K562 (cell line): ENCODE data around the gene SOBP. TPM values are rescaled to one million over a fixed set of nuclear protein-coding genes. Genes with fewer than 3 reads are reported as not detected.

Experiments
- ATAC-seq: fragments of 200-7000 bp; cut with Tn5 transposase; 3 replicates; pipeline ENCODE4 v1.9.1; 2020; ENCODE audit warnings: moderate library complexity
- BruUV-seq: library from RNA; stranded (reverse); fragments of 400-500 nt; replicated peaks from 2 replicates; lab custom pipeline; 2021; lab: Mats Ljungman, UMichigan
- CTCF ChIA-PET: fragments of 300-600 bp; formaldehyde crosslinking; extraction: SDS; loops from one replicate; lab custom pipeline; 2021; ENCODE audit warnings: low intra/inter-chr PET ratio; lab: Yijun Ruan, JAX
- POLR2A ChIA-PET: fragments of 300-600, 350-650 bp; sonication (Branson Sonifier 250); formaldehyde crosslinking; extraction: SDS; loops from one replicate; lab custom pipeline; 2021; ENCODE audit warnings: antibody characterized with exemption, inconsistent platforms; lab: Yijun Ruan, JAX
- DNase-seq, 4 experiments: peaks; one replicate each; pipeline versions ENCODE4 v3.0.0 to v3.0.0-alpha.2; 2011 to 2018; ENCODE audit warnings: low spot score in 3 of 4, mixed read lengths in 3 of 4; ENCODE audit errors: extremely low read depth in 1 of 4
- FAIRE-seq: peaks from 2 replicates; lab custom pipeline; 2011; peaks lifted over from hg19 to GRCh38; lab: Jason Lieb, UNC
- H2AFZ ChIP-seq: 2 replicates; pipeline ENCODE4 v1.6.0; 2011; ENCODE audit warnings: low read depth, low read length, control low read depth, inconsistent platforms
- H3K27ac ChIP-seq: fragments of 200-600 bp; 3 replicates; pipeline ENCODE4 v1.8.0; 2011; ENCODE audit warnings: low read depth, mild to moderate bottlenecking, control low read depth, inconsistent platforms, low read length, moderate library complexity, mixed read lengths; ENCODE audit errors: extremely low read depth
- H3K27me3 ChIP-seq, 2 experiments: fragments of 300-600 bp in 1 of 2; 2 replicates in 1 of 2; 3 replicates in 1 of 2; pipeline versions ENCODE4 v1.6.0 to v1.8.0; 2011; ENCODE audit warnings: inconsistent platforms in 2 of 2, low read length in 2 of 2, mild to moderate bottlenecking in 1 of 2, mixed read lengths in 1 of 2, moderate library complexity in 1 of 2; ENCODE audit not compliant: control insufficient read depth in 2 of 2, insufficient read depth in 2 of 2
- H3K36me3 ChIP-seq: fragments of 300-600 bp; 3 replicates; pipeline ENCODE4 v1.8.0; 2011; ENCODE audit warnings: mild to moderate bottlenecking, low read length, inconsistent platforms; ENCODE audit not compliant: control insufficient read depth, insufficient read depth
- H3K4me1 ChIP-seq, 2 experiments: fragments of 200-600 bp in 1 of 2; replicated peaks in 1 of 2; 2 replicates in 1 of 2; 3 replicates in 1 of 2; pipeline versions ENCODE4 v1.5.1 to v1.8.0; 2011; ENCODE audit warnings: inconsistent platforms in 2 of 2, low read length in 2 of 2, mild to moderate bottlenecking in 1 of 2, mixed read lengths in 1 of 2, moderate library complexity in 1 of 2; ENCODE audit not compliant: control insufficient read depth in 2 of 2, insufficient read depth in 2 of 2
- H3K4me2 ChIP-seq: 2 replicates; pipeline ENCODE4 v1.6.1; 2011; ENCODE audit warnings: low read length, control low read depth, inconsistent platforms, mixed read lengths; ENCODE audit not compliant: insufficient read depth
- H3K4me3 ChIP-seq: fragments of 200-600 bp; sonication (generic), shearing (Covaris generic); 2 replicates; pipeline ENCODE4 v1.5.1; 2016; ENCODE audit warnings: control low read depth, inconsistent platforms
- H3K79me2 ChIP-seq: fragments of 200-600 bp; 3 replicates; pipeline ENCODE4 v1.8.0; 2011; ENCODE audit warnings: low read length, inconsistent platforms; ENCODE audit not compliant: control insufficient read depth, insufficient read depth
- H3K9ac ChIP-seq, 2 experiments: 2 replicates each; pipeline versions ENCODE4 v1.6.0 to v1.6.1; 2011; ENCODE audit warnings: low read depth in 2 of 2, low read length in 2 of 2, control low read depth in 1 of 2, inconsistent platforms in 1 of 2, mild to moderate bottlenecking in 1 of 2, mixed read lengths in 1 of 2; ENCODE audit not compliant: insufficient read depth in 1 of 2
- H3K9me1 ChIP-seq: one replicate; pipeline ENCODE4 v1.6.0; 2011; ENCODE audit warnings: inconsistent platforms, mild to moderate bottlenecking, low read length, moderate library complexity; ENCODE audit not compliant: control insufficient read depth, insufficient read depth
- H3K9me3 ChIP-seq: replicated peaks from 2 replicates; pipeline ENCODE4 v1.5.1; 2011; ENCODE audit warnings: low read depth, low read length, inconsistent platforms; ENCODE audit not compliant: control insufficient read depth, insufficient read depth
- H4K20me1 ChIP-seq: replicated peaks from 2 replicates; pipeline ENCODE4 v1.6.1; 2011; ENCODE audit warnings: low read length, inconsistent platforms, mixed read lengths; ENCODE audit not compliant: control insufficient read depth, insufficient read depth
- CBFA2T2 ChIP-seq: fragments of 450-650 bp; conservative IDR thresholded peaks from 2 replicates; pipeline ENCODE4 v1.6.1; 2017; ENCODE audit warnings: mild to moderate bottlenecking
- FOXK2 ChIP-seq, 2 experiments: fragments of 450-650 bp; IDR thresholded peaks in 1 of 2; conservative IDR thresholded peaks in 1 of 2; 2 replicates each; pipeline ENCODE4 v1.6.1; 2016; ENCODE audit warnings: low read depth in 2 of 2, mild to moderate bottlenecking in 1 of 2
- GATAD2A ChIP-seq: fragments of 450-650 bp; IDR thresholded peaks from 2 replicates; pipeline ENCODE4 v1.6.1; 2017
- HLTF ChIP-seq: fragments of 450-650 bp; IDR thresholded peaks from 2 replicates; pipeline ENCODE4 v1.6.1; 2016
- RFX7 ChIP-seq: fragments of 250-450 bp; sonication (Bioruptor Pico); IDR thresholded peaks from 2 replicates; pipeline ENCODE4 v1.5.1; 2021; ENCODE audit warnings: mild to moderate bottlenecking
- SNRNP70 ChIP-seq: fragments of 200-400 bp; formaldehyde crosslinking; optimal IDR thresholded peaks from 2 replicates; pipeline ENCODE3; 2017; ENCODE audit warnings: low read depth, low read length
- ZNF146 ChIP-seq: IDR thresholded peaks from one replicate; pipeline ENCODE4 v1.6.1; 2018; ENCODE audit warnings: missing compliant biosample characterization; ENCODE audit not compliant: unreplicated experiment
- ZNF589 ChIP-seq: fragments of 200-800 bp; sonication (Bioruptor generic); IDR thresholded peaks from 2 replicates; pipeline ENCODE4 v1.6.1; 2016; ENCODE audit warnings: low read depth, missing genetic modification characterization, missing compliant biosample characterization
- WGBS: fragments of 100-300 bp; shearing (Covaris generic); methylation state at CpG from one replicate; pipeline ENCODE4 v1.1.6; 2016; ENCODE audit warnings: low coverage, mixed read lengths; ENCODE audit not compliant: insufficient coverage; ENCODE audit errors: missing lambda C conversion rate; 5-methylcytosine and 5-hydroxymethylcytosine counted together
- in situ Hi-C: fragments of 300-500 bp; cut with MboI; formaldehyde crosslinking; loops from 4 replicates; pipeline ENCODE4 v1.15.0; 2018; ENCODE audit warnings: inconsistent platforms, mixed read lengths
- intact Hi-C: fragments of 100-400 bp; cut with micrococcal nuclease; formaldehyde crosslinking; loops from 2 replicates; pipeline ENCODE4 v1.14.2; 2022
- polyA plus RNA-seq, 8 experiments: library from polyadenylated mRNA; depleted of rRNA in 4 of 8; stranded (reverse) in 5 of 8; unstranded in 3 of 8; fragments of >200 nt; fragmentation: Nextera tagmentation in 2 of 8; fragmentation: Illumina TruSeq in 1 of 8; extraction: Ambion mirVana in 2 of 8; extraction: Trizol in 1 of 8; gene quantifications; 2 replicates each; pipeline versions ENCODE4 v1.2.1 to v1.2.3, GENCODE V29; 2011 to 2014; ENCODE audit warnings: inconsistent platforms in 1 of 8, missing spikeins in 1 of 8
- total RNA-seq, 7 experiments: library from RNA; depleted of rRNA in 6 of 7; stranded (reverse); fragments of >200 nt in 6 of 7; fragmentation: Illumina TruSeq in 2 of 7; extraction: Trizol in 2 of 7; gene quantifications; 2 replicates each; pipeline versions ENCODE4 v1.2.1 to v1.2.3, GENCODE V29; 2011 to 2021; ENCODE audit warnings: low replicate concordance in 1 of 7
- TF ChIP-seq, protein P1 (sequence below): fragments of 450-650 bp; IDR thresholded peaks from 2 replicates; pipeline ENCODE4 v1.7.1; 2018; ENCODE audit warnings: mild to moderate bottlenecking, low read depth; ENCODE audit not compliant: partially characterized antibody

The SOBP gene
- total and polyA plus RNA-seq, 9 of the 15 experiments (the other 6 are each of a cell fraction or from before 2014, with no cell fraction given) = 0.16 TPM; not detected in 8

DNA sequence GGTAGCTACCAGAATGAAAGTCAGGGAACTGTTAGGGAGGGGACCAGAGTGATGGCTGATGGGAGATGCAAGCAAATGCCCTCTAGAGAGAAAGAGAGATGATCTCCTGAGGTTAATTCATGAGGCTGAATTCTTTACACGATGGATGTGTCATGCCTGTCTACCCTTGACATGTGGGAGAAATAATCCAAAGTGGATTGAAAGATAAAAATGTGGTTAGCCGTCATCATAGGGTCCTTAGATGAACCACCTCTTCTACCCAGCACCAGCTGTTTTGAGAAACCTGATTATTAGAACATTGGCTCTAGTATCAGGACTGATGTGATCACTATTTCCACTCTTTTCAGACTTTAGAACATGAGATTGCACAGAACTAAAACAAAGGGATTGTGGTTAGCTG lies 53.6 kb downstream of the SOBP start:
- TF ChIP-seq GATAD2A = no peak
- TF ChIP-seq HLTF = no peak
- Histone ChIP-seq H3K9me3 (no peaks in the 10 kb centered on the region), H3K27ac (no peak overlapping the region), H3K9me1 (no peaks in the 10 kb centered on the region), H3K36me3 (no peaks in the 10 kb centered on the region), H3K79me2 (no peaks in the 10 kb centered on the region), H2AFZ (no peak overlapping the region), H3K4me2 (no peak overlapping the region), H3K4me3 (no peak overlapping the region), H3K4me1 (peaks cover 0 to 10% of the 10 kb centered on the region in 2 experiments; a peak in 4 of 5 replicates), H3K9ac (no peak overlapping the region), H4K20me1 (no peaks in the 10 kb centered on the region), H3K27me3 (peaks cover 15 to 16% of the 10 kb centered on the region in 2 experiments; a peak in 3 of 5 replicates)
- CTCF ChIA-PET = no interaction called here
- intact Hi-C loops (no loop called here), in situ Hi-C loops (no loop called here)
- POLR2A ChIA-PET = interaction anchor here (0.7 kb wide), 1 partner anchor 10 kb away, joined by 4 read pairs; no protein-coding TSS in a partner anchor
- DNase-seq (no peak), ATAC-seq (no peak), FAIRE-seq (no peak)
- no TSS peak for BruUV-seq
- WGBS = 0% methylated on average over 2 of the region's 2 CpGs

DNA sequence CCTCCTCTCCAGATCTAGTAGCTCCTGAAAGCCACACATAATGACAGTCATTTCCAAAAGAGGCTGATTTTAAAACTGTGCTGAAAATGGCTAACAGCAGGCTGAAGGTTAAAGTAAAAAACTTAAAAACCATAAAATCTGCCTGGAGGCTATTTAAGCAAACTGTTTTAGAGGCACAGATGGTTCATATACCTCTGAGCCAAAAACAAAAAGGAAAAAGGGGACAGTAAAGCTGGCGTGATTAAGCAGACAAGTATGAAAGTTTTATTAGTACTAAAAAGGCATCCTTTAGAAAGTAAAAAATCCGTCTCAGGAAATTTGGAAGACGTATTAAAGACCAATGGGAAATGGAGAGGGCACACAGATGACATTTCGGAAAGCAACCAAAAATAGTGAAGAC lies 55.8 kb downstream of the SOBP start:
- Histone ChIP-seq H3K36me3 (no peaks in the 10 kb centered on the region), H3K4me3 (no peak overlapping the region), H3K4me2 (no peak overlapping the region), H4K20me1 (no peaks in the 10 kb centered on the region), H3K9ac (no peak overlapping the region), H3K9me3 (no peaks in the 10 kb centered on the region), H3K27ac (no peak overlapping the region), H3K4me1 (peaks cover 0 to 5% of the 10 kb centered on the region in 2 experiments; a peak in 3 of 5 replicates), H3K9me1 (no peaks in the 10 kb centered on the region), H3K27me3 (peaks cover 22 to 29% of the 10 kb centered on the region in 2 experiments; a peak in 4 of 5 replicates), H3K79me2 (no peaks in the 10 kb centered on the region), H2AFZ (no peak overlapping the region)
- WGBS = 0% methylated on average over 4 of the region's 4 CpGs
- DNase-seq (no peak), FAIRE-seq (no peak), ATAC-seq (no peak)
- POLR2A ChIA-PET = no interaction called here
- CTCF ChIA-PET = no interaction called here
- intact Hi-C loops = no loop called here
- BruUV-seq = no TSS peak
- in situ Hi-C loops = no loop called here
- TF ChIP-seq ZNF589 (CRISPR knock-in tag) = no peak
- TF ChIP-seq SNRNP70 = no peak
- TF ChIP-seq FOXK2 (conservative IDR thresholded peaks at IDR 0.05 in 1 of 2, IDR thresholded peaks at IDR 0.05 in 1 of 2; ENCODE audit: low read depth in 2 of 2) = no peak
- no peak for TF ChIP-seq ZNF146 (CRISPR knock-in tag)
- TF ChIP-seq RFX7 = no peak
- TF ChIP-seq, protein P1, sequence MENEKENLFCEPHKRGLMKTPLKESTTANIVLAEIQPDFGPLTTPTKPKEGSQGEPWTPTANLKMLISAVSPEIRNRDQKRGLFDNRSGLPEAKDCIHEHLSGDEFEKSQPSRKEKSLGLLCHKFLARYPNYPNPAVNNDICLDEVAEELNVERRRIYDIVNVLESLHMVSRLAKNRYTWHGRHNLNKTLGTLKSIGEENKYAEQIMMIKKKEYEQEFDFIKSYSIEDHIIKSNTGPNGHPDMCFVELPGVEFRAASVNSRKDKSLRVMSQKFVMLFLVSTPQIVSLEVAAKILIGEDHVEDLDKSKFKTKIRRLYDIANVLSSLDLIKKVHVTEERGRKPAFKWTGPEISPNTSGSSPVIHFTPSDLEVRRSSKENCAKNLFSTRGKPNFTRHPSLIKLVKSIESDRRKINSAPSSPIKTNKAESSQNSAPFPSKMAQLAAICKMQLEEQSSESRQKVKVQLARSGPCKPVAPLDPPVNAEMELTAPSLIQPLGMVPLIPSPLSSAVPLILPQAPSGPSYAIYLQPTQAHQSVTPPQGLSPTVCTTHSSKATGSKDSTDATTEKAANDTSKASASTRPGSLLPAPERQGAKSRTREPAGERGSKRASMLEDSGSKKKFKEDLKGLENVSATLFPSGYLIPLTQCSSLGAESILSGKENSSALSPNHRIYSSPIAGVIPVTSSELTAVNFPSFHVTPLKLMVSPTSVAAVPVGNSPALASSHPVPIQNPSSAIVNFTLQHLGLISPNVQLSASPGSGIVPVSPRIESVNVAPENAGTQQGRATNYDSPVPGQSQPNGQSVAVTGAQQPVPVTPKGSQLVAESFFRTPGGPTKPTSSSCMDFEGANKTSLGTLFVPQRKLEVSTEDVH = no peak
- TF ChIP-seq CBFA2T2 = no peak
